Cardiac muscle cell (in vitro differentiated cells and primary cell): ENCODE measurements around the gene IFNB1. TPM values are rescaled to one million over a fixed set of nuclear protein-coding genes. Genes with fewer than 3 reads are reported as not detected.

ENCODE experiments used
- DNase-seq, 2 donors: peaks; one replicate each; pipeline versions ENCODE4 v3.0.0 to v3.0.0-alpha.2; 2010 to 2017; ENCODE audit warnings: low read depth in 1 of 2, low spot score in 1 of 2
- H3K27ac ChIP-seq: fragments of 200-600 bp; sonication (generic); 2 replicates; pipeline ENCODE4 v1.5.1; 2016
- H3K27me3 ChIP-seq: fragments of 200-600 bp; sonication (generic); 2 replicates; pipeline ENCODE4 v1.6.0; 2016; ENCODE audit warnings: control low read depth
- H3K36me3 ChIP-seq: fragments of 200-600 bp; sonication (generic); 2 replicates; pipeline ENCODE4 v1.5.1; 2016; ENCODE audit warnings: control low read depth
- H3K4me1 ChIP-seq: fragments of 200-600 bp; sonication (generic); 2 replicates; pipeline ENCODE4 v1.8.1; 2017; ENCODE audit warnings: low read depth, mild to moderate bottlenecking, mixed run types
- H3K4me3 ChIP-seq: fragments of 200-600 bp; sonication (generic); 2 replicates; pipeline ENCODE4 v1.5.1; 2016; ENCODE audit warnings: mild to moderate bottlenecking
- H3K9me3 ChIP-seq: fragments of 200-600 bp; sonication (generic); 2 replicates; pipeline ENCODE4 v1.5.1; 2017; ENCODE audit warnings: low read depth, mild to moderate bottlenecking, control low read depth
- CTCF ChIP-seq: IDR thresholded peaks from 2 replicates; pipeline ENCODE4 v1.5.1; 2012; ENCODE audit warnings: low read depth, mild to moderate bottlenecking, low read length
- polyA plus RNA-seq: library from polyadenylated mRNA; unstranded; fragments of >200 nt; fragmentation: Nextera tagmentation; extraction: Ambion mirVana; gene quantifications from 2 replicates; pipeline ENCODE4 v1.2.1, GENCODE V29; 2016
- total RNA-seq: library from RNA; depleted of rRNA; stranded (reverse); fragments of >200 nt; gene quantifications from 2 replicates; pipeline ENCODE4 v1.2.3, GENCODE V29; 2016

Gene IFNB1
- total and polyA plus RNA-seq, 2 experiments from 2014 or later = not detected

GRCh38 chr9:21043841-21044240, 33.9 kb downstream of the IFNB1 start:
- Histone ChIP-seq H3K27me3 (no peaks in the 10 kb centered on the region), H3K4me3 (no peak overlapping the region), H3K27ac (no peak overlapping the region), H3K9me3 (no peaks in the 10 kb centered on the region), H3K36me3 (no peaks in the 10 kb centered on the region), H3K4me1 (peaks cover 5% of the 10 kb centered on the region)
- no peak for TF ChIP-seq CTCF
- no peak for DNase-seq

GRCh38 chr9:21042466-21042865, 35.3 kb downstream of the IFNB1 start:
- no peak for TF ChIP-seq CTCF
- H3K4me3 ChIP-seq = no peak overlapping the region
- peaks cover 4% of the 10 kb centered on the region for H3K4me1 ChIP-seq
- no peak for DNase-seq
- no peak overlapping the region for H3K27ac ChIP-seq
- no peaks in the 10 kb centered on the region for H3K36me3 ChIP-seq
- H3K27me3 ChIP-seq = no peaks in the 10 kb centered on the region
- no peaks in the 10 kb centered on the region for H3K9me3 ChIP-seq

GRCh38 chr9:21039302-21039701, 38.4 kb downstream of the IFNB1 start:
- Histone ChIP-seq H3K36me3 (no peaks in the 10 kb centered on the region), H3K4me1 (no peaks in the 10 kb centered on the region), H3K27me3 (no peaks in the 10 kb centered on the region), H3K27ac (no peak overlapping the region), H3K9me3 (no peaks in the 10 kb centered on the region), H3K4me3 (no peak overlapping the region)
- DNase-seq = no peak
- TF ChIP-seq CTCF = no peak

- no peaks in the 10 kb centered on the region for H3K27me3 ChIP-seq
- no peak overlapping the region for H3K4me3 ChIP-seq
- no peak overlapping the region for H3K27ac ChIP-seq
- no peaks in the 10 kb centered on the region for H3K4me1 ChIP-seq
- no peak for DNase-seq
- H3K36me3 ChIP-seq = no peaks in the 10 kb centered on the region
- no peak for TF ChIP-seq CTCF
- H3K9me3 ChIP-seq = no peaks in the 10 kb centered on the region
These were observed 40.5 kb downstream of the IFNB1 start for GRCh38 chr9:21037278-21037677.

- Histone ChIP-seq H3K27ac (no peak overlapping the region), H3K27me3 (no peaks in the 10 kb centered on the region), H3K9me3 (no peaks in the 10 kb centered on the region), H3K4me3 (peak overlapping the region; percentile 12), H3K4me1 (no peaks in the 10 kb centered on the region), H3K36me3 (no peaks in the 10 kb centered on the region)
- no peak for TF ChIP-seq CTCF
- no peak for DNase-seq
These were observed 45.9 kb downstream of the IFNB1 start for GRCh38 chr9:21031808-21032183.

GRCh38 chr9:21031091-21031807, 46.5 kb downstream of the IFNB1 start, which contains the start of gene HACD4:
HACD4 (minus strand) TSS chr9:21031640; CDS start chr9:21031590, 50 bp downstream.
- H3K27me3 ChIP-seq = no peaks in the 10 kb centered on the region
- no peaks in the 10 kb centered on the region for H3K9me3 ChIP-seq
- peak; percentile 52 to 72 for DNase-seq
- H3K4me1 ChIP-seq = no peaks in the 10 kb centered on the region
- H3K4me3 ChIP-seq = peak within 1 kb of the TSS; percentile 12
- no peak for TF ChIP-seq CTCF
- H3K27ac ChIP-seq = no peak within 1 kb of the TSS
- no peaks in the 10 kb centered on the region for H3K36me3 ChIP-seq
